BJ (cell line): ENCODE measurements around the gene MTARC1. TPM values are rescaled to one million over a fixed set of nuclear protein-coding genes. Genes with fewer than 3 reads are reported as not detected.
A peak's percentile ranks its signal among the peaks of the same experiment; 100 is the strongest.

Experiments used
- CTCF ChIA-PET: fragments of 350-600 bp; formaldehyde crosslinking; extraction: SDS; loops from one replicate; lab custom pipeline; 2021; ENCODE audit warnings: antibody characterized with exemption, inconsistent platforms; lab: Yijun Ruan, JAX
- POLR2A ChIA-PET: fragments of 300-600 bp; sonication (Branson Sonifier 250); formaldehyde crosslinking; extraction: SDS; loops from one replicate; lab custom pipeline; 2021; ENCODE audit warnings: antibody characterized with exemption; lab: Charles Lee
- DNase-seq: peaks from one replicate; pipeline ENCODE4 v3.0.0-alpha.2; 2011; ENCODE audit warnings: low read depth
- H3K27me3 ChIP-seq: 2 replicates; pipeline ENCODE4 v1.6.0; 2011; ENCODE audit warnings: low read length; ENCODE audit not compliant: control insufficient read depth, insufficient read depth
- H3K36me3 ChIP-seq: 2 replicates; pipeline ENCODE4 v1.5.1; 2011; ENCODE audit warnings: low read length; ENCODE audit not compliant: control insufficient read depth, insufficient read depth
- H3K4me3 ChIP-seq: 2 replicates; pipeline ENCODE4 v1.5.1; 2011; ENCODE audit warnings: low read depth, mild to moderate bottlenecking, control low read depth, low read length
- polyA plus RNA-seq: library from polyadenylated mRNA; depleted of rRNA; stranded (reverse); fragments of >200 nt; gene quantifications from 2 replicates; pipeline ENCODE4 v1.2.3, GENCODE V29; 2011
- TF ChIP-seq, protein P1 (sequence below): IDR thresholded peaks from 2 replicates; pipeline ENCODE4 v1.5.1; 2011; ENCODE audit warnings: low read depth, mild to moderate bottlenecking, control low read depth, inconsistent platforms, low read length, moderate library complexity; ENCODE audit not compliant: insufficient read depth

Gene MTARC1
- polyA plus RNA-seq, 1 experiment, result 0.72 TPM

DNA sequence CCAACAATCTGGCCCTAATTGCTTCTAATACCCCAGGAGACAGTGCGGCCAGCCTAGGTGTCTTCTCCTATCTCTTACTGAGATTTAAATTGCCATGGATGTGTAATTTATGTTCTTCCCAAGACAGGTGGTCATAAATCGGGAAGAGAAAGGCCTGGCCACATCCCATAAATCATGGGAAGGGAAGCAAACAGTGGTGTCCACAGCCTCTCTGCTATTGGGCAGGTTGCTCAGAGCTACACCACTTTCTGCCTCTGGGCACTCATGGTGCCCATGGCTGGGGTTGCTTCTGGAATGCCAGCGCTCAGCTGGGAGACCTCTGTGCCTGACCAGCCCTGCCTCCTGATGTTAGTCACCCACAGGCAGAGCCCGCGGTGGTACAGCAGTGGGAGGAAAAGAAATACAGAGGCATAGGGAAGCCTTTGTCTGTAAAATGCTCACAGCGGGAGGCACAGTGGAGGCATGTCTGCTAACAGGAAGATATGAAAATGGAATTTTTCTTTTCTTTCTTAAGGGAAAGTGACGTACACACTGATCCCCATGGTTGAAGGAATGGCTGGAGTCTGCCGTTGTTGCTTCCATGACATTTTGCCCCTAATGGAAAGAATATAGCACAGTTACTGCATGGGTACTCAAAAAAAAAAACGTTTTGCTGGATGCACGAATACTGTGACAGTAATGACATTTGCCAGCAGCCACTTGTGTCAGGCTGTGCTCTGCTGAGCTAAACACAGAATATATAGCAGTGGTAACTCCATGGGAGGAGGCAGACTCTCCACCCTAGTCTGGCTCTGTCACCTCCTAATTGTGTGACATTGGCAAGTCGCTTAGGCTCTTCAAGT, 21.9 kb downstream of the MTARC1 start:
- peaks cover 2% of the 10 kb centered on the region; the same call in 1 of the 2 replicates for H3K27me3 ChIP-seq
- no peaks in the 10 kb centered on the region for H3K36me3 ChIP-seq
- no peak for DNase-seq
- TF ChIP-seq, protein P1, sequence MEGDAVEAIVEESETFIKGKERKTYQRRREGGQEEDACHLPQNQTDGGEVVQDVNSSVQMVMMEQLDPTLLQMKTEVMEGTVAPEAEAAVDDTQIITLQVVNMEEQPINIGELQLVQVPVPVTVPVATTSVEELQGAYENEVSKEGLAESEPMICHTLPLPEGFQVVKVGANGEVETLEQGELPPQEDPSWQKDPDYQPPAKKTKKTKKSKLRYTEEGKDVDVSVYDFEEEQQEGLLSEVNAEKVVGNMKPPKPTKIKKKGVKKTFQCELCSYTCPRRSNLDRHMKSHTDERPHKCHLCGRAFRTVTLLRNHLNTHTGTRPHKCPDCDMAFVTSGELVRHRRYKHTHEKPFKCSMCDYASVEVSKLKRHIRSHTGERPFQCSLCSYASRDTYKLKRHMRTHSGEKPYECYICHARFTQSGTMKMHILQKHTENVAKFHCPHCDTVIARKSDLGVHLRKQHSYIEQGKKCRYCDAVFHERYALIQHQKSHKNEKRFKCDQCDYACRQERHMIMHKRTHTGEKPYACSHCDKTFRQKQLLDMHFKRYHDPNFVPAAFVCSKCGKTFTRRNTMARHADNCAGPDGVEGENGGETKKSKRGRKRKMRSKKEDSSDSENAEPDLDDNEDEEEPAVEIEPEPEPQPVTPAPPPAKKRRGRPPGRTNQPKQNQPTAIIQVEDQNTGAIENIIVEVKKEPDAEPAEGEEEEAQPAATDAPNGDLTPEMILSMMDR, result no peak
- H3K4me3 ChIP-seq, result no peak overlapping the region
- POLR2A ChIA-PET, result no interaction called here
- CTCF ChIA-PET, result interaction anchor here (1.4 to 3.5 kb wide), 9 partner anchors 8 to 626 kb away, joined by 3 to 27 read pairs (median 7); partner anchors contain the start of gene MTARC1

DNA sequence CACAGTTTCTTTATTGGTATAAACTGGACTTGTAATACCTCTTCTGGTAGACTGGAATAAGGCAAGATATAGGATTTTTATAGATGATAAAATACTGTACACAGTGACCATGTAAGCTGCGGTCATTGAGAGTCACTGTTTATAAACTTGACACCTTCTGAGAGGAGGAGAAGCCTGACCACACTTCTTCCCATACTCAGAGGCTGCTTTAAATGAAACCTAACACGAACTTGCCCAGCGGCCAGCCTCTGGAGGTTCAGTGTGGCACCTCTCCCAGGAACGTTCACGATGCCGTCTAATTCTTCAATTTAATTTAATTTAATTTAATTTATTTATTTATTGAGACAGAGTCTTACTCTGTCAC, 22.5 kb downstream of the MTARC1 start:
- POLR2A ChIA-PET, result no interaction called here
- Histone ChIP-seq H3K4me3 (no peak overlapping the region), H3K27me3 (peaks cover 2% of the 10 kb centered on the region; the same call in 1 of the 2 replicates), H3K36me3 (no peaks in the 10 kb centered on the region)
- no peak for DNase-seq
- CTCF ChIA-PET, result interaction anchor here (1.4 to 3.5 kb wide), 9 partner anchors 9 to 626 kb away, joined by 3 to 27 read pairs (median 7); partner anchors contain the start of gene MTARC1
- TF ChIP-seq, protein P1, result no peak

DNA sequence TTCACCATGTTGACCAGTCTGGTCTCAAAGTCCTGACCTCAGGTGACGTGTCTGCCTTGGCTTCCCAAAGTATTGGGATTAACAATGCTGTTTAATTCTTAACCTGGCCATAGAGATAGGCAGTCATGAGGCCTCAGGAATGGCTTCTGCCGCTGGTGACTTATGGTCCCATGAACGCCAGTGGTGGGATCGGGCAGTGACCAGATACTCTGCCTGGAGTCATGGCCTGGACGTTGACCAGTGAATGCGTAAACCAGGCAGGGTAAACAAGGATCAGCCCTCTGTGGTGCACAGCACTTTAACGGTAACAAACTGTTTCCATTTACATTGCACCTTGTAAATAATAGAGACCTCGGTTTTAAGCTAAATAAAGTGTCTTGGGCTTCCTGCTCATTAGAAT, 23.0 kb downstream of the MTARC1 start:
- ChIA-PET POLR2A (no interaction called here), CTCF (interaction anchor here (0.6 to 3.5 kb wide), 19 partner anchors 10 to 1645 kb away, joined by 3 to 27 read pairs (median 5); partner anchors contain the start of gene MTARC1)
- TF ChIP-seq, protein P1, result no peak

DNA sequence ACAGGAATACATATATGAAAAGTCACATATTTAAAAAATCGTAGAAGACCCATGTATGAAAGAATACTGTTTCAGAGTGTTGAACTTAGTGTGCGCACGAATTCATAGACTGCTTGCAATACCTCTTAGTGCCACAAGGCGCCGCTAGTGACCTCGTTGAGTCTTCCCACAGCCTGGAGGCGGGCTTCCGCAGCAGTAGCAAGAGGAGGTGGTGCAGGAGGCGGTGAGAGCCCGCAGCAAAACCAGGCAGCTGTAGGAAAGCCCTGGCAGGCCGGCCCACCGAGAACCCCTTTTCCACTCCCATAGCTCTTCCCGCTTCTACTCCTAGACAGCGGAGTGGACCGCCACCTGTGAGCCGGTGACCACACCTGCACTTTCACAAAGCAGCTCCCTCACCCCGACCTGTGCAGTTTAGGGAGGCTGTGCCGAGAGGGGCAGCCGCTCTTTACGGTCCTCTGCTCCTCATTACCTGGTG, 23.5 kb downstream of the MTARC1 start:
- POLR2A ChIA-PET, result no interaction called here
- TF ChIP-seq, protein P1, result peak; percentile 96

More for the DNA sequence above, 23.0 kb downstream of the MTARC1 start:
- DNase-seq, result no peak
- peaks cover 2% of the 10 kb centered on the region; the same call in 1 of the 2 replicates for H3K27me3 ChIP-seq
- no peak overlapping the region for H3K4me3 ChIP-seq
- H3K36me3 ChIP-seq, result no peaks in the 10 kb centered on the region

DNA sequence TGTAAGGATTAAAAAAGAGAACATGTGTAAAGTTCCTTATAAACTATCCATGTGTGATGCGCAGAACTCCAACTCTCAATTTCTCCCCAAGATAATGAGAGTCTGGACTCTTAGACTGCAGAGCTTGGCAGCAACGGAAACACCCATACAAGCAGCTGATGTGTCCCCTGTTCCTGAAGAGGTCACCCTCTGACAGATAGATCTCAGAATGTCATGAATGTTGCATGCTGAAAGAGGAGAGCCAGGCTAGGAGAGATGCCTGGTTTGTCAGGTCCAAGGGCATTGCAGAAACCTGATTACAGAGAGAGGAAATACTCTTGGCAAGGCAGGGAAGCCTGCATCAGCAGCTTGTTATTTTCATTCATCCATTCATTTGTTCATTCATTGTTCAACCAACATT, 24.2 kb downstream of the MTARC1 start:
- peaks cover 2% of the 10 kb centered on the region; the same call in 1 of the 2 replicates for H3K27me3 ChIP-seq
- no peak overlapping the region for H3K4me3 ChIP-seq
- DNase-seq, result no peak
- ChIA-PET POLR2A (no interaction called here), CTCF (interaction anchor here (0.7 to 3.5 kb wide), 19 partner anchors 8 to 1644 kb away, joined by 3 to 27 read pairs (median 5); partner anchors contain the start of gene MTARC1)
- TF ChIP-seq, protein P1, result no peak
- no peaks in the 10 kb centered on the region for H3K36me3 ChIP-seq

More for the DNA sequence above, 23.5 kb downstream of the MTARC1 start:
- H3K4me3 ChIP-seq, result no peak overlapping the region
- H3K36me3 ChIP-seq, result no peaks in the 10 kb centered on the region
- no peak for DNase-seq
- peaks cover 2% of the 10 kb centered on the region; the same call in 1 of the 2 replicates for H3K27me3 ChIP-seq
- CTCF ChIA-PET, result interaction anchor here (0.6 to 3.5 kb wide), 24 partner anchors 9 to 1645 kb away, joined by 3 to 27 read pairs (median 4); partner anchors contain the start of gene MTARC1
